ENCODE results near the gene JCHAIN.

JCHAIN gene

DNA sequence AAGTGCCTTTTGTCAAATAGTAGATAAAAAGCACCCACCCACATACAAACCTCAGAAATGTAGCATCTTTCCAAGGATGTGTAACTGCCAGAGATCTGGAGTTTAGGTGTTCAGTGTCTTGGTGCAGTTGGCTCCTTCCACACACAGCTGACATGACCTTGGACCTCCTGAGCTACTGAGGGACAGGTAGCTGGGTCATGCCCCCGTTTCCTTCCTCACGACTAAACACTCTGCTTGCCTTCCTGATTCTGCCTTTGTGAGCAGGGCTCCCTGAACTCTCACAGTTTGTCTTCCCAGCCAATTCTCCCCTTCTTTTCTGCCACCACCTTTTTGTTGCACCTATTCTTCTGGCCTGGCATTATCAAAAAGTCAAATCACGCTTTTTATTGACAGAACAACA is 45.3 kb upstream of the JCHAIN start:
- no peak overlapping the region for H3K4me3 ChIP-seq (replicated peaks in 1 of 2; ENCODE audit: low read depth in 2 of 2, low read length in 2 of 2)
- no peak for DNase-seq (ENCODE audit: low read depth in 2 of 2)
- TF ChIP-seq, protein P1, sequence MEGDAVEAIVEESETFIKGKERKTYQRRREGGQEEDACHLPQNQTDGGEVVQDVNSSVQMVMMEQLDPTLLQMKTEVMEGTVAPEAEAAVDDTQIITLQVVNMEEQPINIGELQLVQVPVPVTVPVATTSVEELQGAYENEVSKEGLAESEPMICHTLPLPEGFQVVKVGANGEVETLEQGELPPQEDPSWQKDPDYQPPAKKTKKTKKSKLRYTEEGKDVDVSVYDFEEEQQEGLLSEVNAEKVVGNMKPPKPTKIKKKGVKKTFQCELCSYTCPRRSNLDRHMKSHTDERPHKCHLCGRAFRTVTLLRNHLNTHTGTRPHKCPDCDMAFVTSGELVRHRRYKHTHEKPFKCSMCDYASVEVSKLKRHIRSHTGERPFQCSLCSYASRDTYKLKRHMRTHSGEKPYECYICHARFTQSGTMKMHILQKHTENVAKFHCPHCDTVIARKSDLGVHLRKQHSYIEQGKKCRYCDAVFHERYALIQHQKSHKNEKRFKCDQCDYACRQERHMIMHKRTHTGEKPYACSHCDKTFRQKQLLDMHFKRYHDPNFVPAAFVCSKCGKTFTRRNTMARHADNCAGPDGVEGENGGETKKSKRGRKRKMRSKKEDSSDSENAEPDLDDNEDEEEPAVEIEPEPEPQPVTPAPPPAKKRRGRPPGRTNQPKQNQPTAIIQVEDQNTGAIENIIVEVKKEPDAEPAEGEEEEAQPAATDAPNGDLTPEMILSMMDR (IDR thresholded peaks at IDR 0.05; ENCODE audit: low read depth, low read length) = no peak

DNA sequence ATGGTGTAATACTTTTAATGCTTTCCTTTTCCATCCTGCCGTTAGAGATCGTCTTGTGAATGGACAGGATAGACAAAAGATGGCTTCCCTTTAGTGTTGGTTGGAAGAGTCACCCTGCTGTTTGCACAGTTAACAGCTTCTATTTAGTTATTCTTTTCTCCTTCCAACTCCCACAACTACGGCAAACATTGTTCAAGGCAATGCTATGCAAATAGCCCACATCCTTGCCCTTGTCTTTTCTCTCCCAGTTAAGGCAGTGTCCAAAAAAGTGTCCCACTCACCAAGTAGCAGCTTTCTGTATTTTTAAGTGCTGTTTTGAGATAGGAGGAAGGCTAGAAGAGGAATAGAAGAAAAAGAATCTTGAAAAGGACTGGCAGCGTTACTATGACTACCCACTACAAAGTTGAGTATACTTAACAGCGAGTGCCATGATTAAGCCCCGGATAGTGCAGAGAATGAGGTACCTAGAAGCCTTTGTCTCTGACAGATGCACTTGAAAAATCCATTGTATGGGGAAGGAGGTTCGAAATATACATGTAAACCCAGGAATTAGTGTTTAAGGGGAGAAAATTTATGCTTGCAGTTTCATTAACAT is 43.4 kb upstream of the JCHAIN start:
- no peak for DNase-seq (ENCODE audit: low read depth in 2 of 2)
- no peak overlapping the region for H3K4me3 ChIP-seq (replicated peaks in 1 of 2; ENCODE audit: low read depth in 2 of 2, low read length in 2 of 2)
- TF ChIP-seq, protein P1 (IDR thresholded peaks at IDR 0.05; ENCODE audit: low read depth, low read length) = no peak

GRCh38 chr4:70706516-70706915 is 40.2 kb upstream of the JCHAIN start:
- H3K4me3 ChIP-seq (replicated peaks in 1 of 2; ENCODE audit: low read depth in 2 of 2, low read length in 2 of 2) = peak overlapping the region in 1 of 2 donors; percentile 69
- TF ChIP-seq, protein P1 (IDR thresholded peaks at IDR 0.05; ENCODE audit: low read depth, low read length) = no peak
- DNase-seq (ENCODE audit: low read depth in 2 of 2) = no peak

GRCh38 chr4:70706044-70706461 is 39.7 kb upstream of the JCHAIN start:
- TF ChIP-seq, protein P1 (IDR thresholded peaks at IDR 0.05; ENCODE audit: low read depth, low read length) = no peak
- DNase-seq (ENCODE audit: low read depth in 2 of 2) = peak in 1 of 2 donors; percentile 38
- peak overlapping the region; percentile 65 to 69 for H3K4me3 ChIP-seq (replicated peaks in 1 of 2; ENCODE audit: low read depth in 2 of 2, low read length in 2 of 2)

DNA sequence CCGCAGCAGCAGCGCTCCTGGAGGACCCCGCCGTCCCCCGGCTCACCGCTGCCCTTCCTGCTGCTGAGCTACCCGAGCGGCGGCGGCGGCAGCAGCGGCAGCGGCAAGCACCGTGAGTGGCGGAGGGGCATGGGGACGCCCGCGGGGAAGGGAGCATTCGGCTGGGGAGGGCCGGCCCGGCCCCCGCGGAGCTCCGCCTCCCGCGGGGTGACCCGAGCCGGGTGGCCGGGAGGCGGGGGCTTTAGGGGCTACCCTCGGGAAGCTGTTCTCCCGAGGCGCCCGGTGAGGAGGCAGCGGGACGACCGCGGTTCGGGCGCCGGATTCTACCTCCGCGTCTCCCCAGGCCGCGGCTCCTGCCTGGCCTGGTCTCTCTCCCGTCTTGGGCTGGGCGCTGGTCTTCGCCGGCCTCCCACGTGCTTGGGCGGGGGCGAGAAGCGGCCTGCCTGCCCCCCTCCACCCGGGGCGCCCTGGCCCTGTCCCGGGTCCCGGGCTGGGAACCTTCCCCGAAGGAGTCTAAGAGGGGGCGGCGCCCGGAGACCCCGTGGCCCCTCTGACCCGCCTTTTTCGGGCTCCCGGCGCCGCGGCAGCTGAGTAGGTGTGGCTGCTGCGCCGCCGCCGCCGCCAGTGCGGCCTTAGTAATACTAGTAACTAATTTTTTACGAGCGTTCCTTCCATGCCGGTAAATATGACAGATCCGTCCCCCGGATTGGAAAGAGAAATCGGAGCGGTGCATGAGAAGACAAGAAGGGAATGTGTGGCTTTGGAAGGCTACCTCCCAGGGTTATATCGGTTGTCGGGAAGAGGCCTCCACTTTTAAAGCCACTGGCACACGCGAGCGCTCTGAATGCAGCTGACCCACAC is 39.1 kb upstream of the JCHAIN start:
- peak; percentile 66 to 67 for DNase-seq (ENCODE audit: low read depth in 2 of 2)
- TF ChIP-seq, protein P1 (IDR thresholded peaks at IDR 0.05; ENCODE audit: low read depth, low read length) = no peak
- peak overlapping the region; percentile 65 to 69 for H3K4me3 ChIP-seq (replicated peaks in 1 of 2; ENCODE audit: low read depth in 2 of 2, low read length in 2 of 2)

DNA sequence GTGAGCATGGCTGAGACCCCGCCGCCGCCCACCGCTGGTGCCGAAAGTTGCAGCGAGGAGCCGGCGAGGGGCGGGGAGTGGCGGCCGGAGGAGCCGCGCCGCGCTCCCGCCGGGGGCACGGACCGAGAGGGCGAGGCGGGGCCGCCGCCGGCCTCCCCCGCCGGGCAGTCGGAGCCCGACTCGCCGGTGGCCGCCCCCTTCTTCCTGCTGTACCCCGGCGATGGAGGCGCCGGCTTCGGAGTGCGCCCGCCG is 38.5 kb upstream of the JCHAIN start:
- DNase-seq (ENCODE audit: low read depth in 2 of 2) = no peak
- peak overlapping the region; percentile 65 to 69 for H3K4me3 ChIP-seq (replicated peaks in 1 of 2; ENCODE audit: low read depth in 2 of 2, low read length in 2 of 2)
- TF ChIP-seq, protein P1 (IDR thresholded peaks at IDR 0.05; ENCODE audit: low read depth, low read length) = no peak
